Colonic mucosa (tissue), 4 donors: ENCODE data around the gene BCAS3. TPM values are rescaled to one million over a fixed set of nuclear protein-coding genes. Genes with fewer than 3 reads are reported as not detected.

Source experiments
- DNase-seq: peaks from one replicate; pipeline ENCODE4 v3.0.0-alpha.2; 2020
- H3K27ac ChIP-seq: fragments of 200-600 bp; one replicate; pipeline ENCODE4 v1.8.0; 2021
- H3K27me3 ChIP-seq: fragments of 200-600 bp; one replicate; pipeline ENCODE4 v1.8.0; 2021
- H3K36me3 ChIP-seq: fragments of 200-600 bp; one replicate; pipeline ENCODE4 v1.8.0; 2021
- H3K4me1 ChIP-seq: fragments of 200-600 bp; one replicate; pipeline ENCODE4 v1.8.0; 2021; ENCODE audit warnings: mild to moderate bottlenecking
- H3K4me3 ChIP-seq: fragments of 200-600 bp; one replicate; pipeline ENCODE4 v1.8.0; 2021
- H3K9ac ChIP-seq, 2 donors: one replicate each; pipeline ENCODE4 v1.7.0; 2013; ENCODE audit warnings: control low read depth in 2 of 2, low read depth in 2 of 2, low read length in 2 of 2
- H3K9me3 ChIP-seq: fragments of 200-600 bp; one replicate; pipeline ENCODE4 v1.8.0; 2021
- intact Hi-C: fragments of 100-400 bp; cut with DNase I; formaldehyde crosslinking; loops from one replicate; pipeline ENCODE4 v1.14.1; 2022
- total RNA-seq, 2 donors: library from RNA; stranded (reverse); fragmentation: NEBNext Ultra II Directional in 1 of 2; extraction: Animal tissue kit (Norgen Biotek cat#: 25700) in 1 of 2; gene quantifications; one replicate each; pipeline ENCODE4 v1.2.1, GENCODE V29; 2021
- TF ChIP-seq, protein P1 (sequence below): fragments of 200-600 bp; IDR thresholded peaks from one replicate; pipeline ENCODE4 v1.8.0; 2022; ENCODE audit warnings: antibody characterized with exemption, mild to moderate bottlenecking
- donor health status: healthy.
- donor health status: DM: no; HTN: no; CAD: no.
- donor health status: DM: no; HTN: no; CAD: no.

Gene BCAS3
- total RNA-seq, 2 donors from 2014 or later, result 11.0 to 17.8 TPM

DNA sequence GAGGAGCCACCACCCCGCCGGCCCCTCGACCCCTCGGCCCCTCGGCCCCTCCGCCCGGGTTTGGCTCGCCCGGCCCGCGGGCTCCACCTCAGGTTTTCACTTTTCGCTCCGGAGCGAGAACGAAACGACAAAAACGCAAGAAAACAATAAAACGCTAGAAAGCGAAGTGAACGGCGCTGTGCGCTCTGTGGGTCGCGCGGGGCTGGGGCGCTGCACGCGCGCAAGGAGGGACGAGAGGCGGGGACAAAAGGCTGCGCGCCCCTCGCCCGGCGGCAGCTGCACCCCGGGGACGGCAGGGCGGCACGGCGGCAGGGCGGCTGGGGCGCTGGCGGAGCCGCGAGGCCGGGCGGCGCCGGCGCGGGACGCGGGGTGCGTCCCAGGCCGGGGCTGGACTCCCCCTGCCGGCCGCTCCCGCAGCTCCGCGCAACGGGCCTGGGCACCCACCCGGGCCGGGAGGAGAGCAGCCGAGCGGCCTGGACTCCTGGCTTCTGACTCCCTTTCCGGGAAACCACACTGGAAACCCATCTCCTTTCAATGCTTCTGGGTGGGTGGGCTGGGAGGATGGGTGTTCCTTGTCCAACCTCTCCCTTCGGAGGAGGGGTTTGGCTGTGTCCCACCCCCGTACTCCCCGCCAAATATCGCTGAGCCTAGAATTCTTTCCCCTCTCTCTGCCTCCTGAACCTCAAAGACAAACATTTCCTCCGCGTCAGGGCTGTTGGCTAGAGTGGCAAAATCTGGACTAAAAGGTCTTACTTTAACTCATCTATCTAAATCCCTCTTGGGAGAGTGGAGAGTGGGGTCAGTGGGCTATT, 731.9 kb downstream of the BCAS3 start:
- H3K9ac ChIP-seq, result peak overlapping the region in 1 of 2 donors; percentile 39
- intact Hi-C loops, result no loop called here
- H3K4me3 ChIP-seq, result peak overlapping the region; percentile 45
- peaks cover 5% of the 10 kb centered on the region for H3K4me1 ChIP-seq
- peaks cover 67% of the 10 kb centered on the region for H3K27me3 ChIP-seq
- peak overlapping the region; percentile 49 for H3K27ac ChIP-seq
- TF ChIP-seq, protein P1, sequence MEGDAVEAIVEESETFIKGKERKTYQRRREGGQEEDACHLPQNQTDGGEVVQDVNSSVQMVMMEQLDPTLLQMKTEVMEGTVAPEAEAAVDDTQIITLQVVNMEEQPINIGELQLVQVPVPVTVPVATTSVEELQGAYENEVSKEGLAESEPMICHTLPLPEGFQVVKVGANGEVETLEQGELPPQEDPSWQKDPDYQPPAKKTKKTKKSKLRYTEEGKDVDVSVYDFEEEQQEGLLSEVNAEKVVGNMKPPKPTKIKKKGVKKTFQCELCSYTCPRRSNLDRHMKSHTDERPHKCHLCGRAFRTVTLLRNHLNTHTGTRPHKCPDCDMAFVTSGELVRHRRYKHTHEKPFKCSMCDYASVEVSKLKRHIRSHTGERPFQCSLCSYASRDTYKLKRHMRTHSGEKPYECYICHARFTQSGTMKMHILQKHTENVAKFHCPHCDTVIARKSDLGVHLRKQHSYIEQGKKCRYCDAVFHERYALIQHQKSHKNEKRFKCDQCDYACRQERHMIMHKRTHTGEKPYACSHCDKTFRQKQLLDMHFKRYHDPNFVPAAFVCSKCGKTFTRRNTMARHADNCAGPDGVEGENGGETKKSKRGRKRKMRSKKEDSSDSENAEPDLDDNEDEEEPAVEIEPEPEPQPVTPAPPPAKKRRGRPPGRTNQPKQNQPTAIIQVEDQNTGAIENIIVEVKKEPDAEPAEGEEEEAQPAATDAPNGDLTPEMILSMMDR, result peak; percentile 11
- no peaks in the 10 kb centered on the region for H3K36me3 ChIP-seq
- peak; percentile 48 for DNase-seq
- H3K9me3 ChIP-seq, result no peaks in the 10 kb centered on the region

DNA sequence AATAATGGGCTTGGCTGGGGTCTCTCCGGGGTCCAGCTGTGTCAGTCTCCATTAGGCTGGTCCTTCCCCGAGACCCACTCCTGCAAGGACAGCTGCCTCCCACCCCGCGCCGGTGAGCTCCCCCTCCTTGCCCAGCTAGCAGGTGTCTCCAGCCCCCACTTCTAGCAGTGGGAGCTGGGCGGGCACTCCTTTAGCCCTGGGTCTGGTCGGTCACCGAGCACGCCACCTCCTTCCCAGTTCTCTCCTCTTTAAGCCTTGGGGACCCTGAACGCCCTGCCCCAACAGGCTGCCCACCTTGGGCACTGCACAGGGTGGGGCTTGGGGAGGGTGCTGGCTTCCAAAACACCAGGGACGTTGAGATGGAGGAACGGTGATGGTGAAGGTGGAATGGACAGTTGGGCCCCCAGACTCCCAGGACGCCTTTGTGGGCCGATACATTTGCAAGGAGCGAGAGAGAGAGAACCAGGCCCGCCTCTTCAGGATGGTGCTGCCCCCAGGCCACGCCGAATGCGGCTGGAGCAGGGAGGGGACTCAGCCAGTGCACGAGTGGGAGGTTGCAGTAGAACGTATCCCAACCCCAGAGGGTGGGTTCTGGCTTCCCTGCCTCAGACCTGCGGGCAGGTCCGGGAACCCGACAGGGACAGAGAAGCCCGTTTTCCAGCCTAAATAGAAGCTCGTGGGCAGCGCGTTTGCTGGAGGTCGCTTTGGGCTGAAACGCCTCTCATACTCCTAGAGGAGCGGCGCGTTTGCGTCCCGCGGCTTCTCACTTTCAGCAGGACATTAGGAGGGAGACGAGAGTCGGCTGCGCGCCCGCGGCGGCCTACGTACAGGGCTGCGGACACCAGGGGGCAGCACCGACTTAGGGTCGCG, 732.7 kb downstream of the BCAS3 start:
- peak; percentile 81 for DNase-seq
- no peaks in the 10 kb centered on the region for H3K36me3 ChIP-seq
- no peaks in the 10 kb centered on the region for H3K9me3 ChIP-seq
- peak overlapping the region; percentile 19 to 84 for H3K9ac ChIP-seq
- H3K27ac ChIP-seq, result peak overlapping the region; percentile 49
- intact Hi-C loops, result no loop called here
- H3K27me3 ChIP-seq, result peaks cover 58% of the 10 kb centered on the region
- H3K4me3 ChIP-seq, result peak overlapping the region; percentile 49
- peaks cover 5% of the 10 kb centered on the region for H3K4me1 ChIP-seq
- TF ChIP-seq, protein P1, result peak; percentile 46

DNA sequence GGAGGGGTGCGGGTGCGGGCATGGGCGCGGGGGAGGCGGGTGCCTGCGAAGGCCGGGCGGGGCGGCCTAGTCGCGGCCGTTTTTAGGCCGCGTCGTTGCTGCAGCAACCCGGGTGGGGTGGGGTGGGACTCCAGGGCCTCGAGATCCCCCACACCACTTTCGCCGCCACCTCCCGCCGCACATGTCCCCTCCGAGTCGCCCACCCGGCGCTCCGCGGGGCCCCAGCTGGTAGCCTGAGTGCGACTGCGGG, 733.3 kb downstream of the BCAS3 start:
- no peaks in the 10 kb centered on the region for H3K36me3 ChIP-seq
- H3K27me3 ChIP-seq, result peaks cover 52% of the 10 kb centered on the region
- H3K9ac ChIP-seq, result peak overlapping the region in 1 of 2 donors; percentile 84
- H3K27ac ChIP-seq, result peak overlapping the region; percentile 68
- H3K4me3 ChIP-seq, result peak overlapping the region; percentile 49
- H3K4me1 ChIP-seq, result peaks cover 5% of the 10 kb centered on the region
- no peak for DNase-seq
- TF ChIP-seq, protein P1, result no peak
- intact Hi-C loops, result no loop called here
- no peaks in the 10 kb centered on the region for H3K9me3 ChIP-seq

DNA sequence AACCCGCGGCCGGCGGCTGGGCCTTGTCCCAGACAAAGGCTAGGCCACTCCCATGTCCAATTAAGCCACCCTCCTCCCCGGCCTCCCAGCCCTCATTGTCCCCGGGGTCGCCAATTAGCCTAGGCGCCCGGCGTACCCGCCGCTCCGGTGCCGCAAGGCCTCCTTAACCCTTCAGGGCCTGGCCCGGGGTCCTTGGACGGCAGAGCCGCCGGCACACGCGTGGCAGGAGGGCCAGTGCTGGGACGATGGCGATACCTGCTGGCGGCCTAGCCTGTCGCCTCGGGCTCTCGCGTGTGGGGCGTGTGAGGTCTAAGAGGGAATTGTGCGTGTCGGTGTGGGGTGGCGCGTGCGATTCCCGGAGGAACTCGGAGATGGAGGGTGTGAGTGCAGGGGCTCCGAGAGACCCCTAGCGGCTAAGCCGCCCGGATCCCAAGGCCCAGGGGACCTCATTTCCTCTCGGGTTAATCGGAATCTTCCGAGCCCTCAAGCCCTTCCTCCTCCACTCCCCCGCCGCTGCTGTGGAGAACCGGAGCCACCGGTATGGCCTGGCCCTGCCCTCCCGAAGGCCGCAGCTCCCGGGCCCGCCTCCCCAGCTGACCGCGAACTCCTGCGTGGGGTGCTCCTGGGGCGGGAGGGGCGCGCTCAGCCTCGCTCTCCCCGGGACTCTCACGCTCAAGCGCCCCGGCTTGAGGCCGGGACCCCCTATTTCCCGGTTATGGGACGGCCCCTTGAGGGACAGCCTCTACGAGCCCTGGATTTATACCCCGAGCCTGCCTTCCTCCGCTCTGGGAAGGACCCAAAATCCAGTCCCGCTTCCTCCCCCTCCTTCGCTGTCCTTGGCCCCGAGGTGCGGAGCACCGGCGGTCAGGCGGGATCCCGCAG, 733.9 kb downstream of the BCAS3 start:
- intact Hi-C loops, result no loop called here
- H3K4me1 ChIP-seq, result peaks cover 5% of the 10 kb centered on the region
- DNase-seq, result peak; percentile 54
- H3K36me3 ChIP-seq, result no peaks in the 10 kb centered on the region
- peak overlapping the region; percentile 49 for H3K4me3 ChIP-seq
- H3K27ac ChIP-seq, result peak overlapping the region; percentile 68
- TF ChIP-seq, protein P1, result no peak
- H3K27me3 ChIP-seq, result peaks cover 50% of the 10 kb centered on the region
- no peaks in the 10 kb centered on the region for H3K9me3 ChIP-seq
- H3K9ac ChIP-seq, result peak overlapping the region; percentile 66 to 84
